Measurements from ENCODE around the gene SEC16A.
A peak's percentile ranks its signal among the peaks of the same experiment; 100 is the strongest.

SEC16A gene

GRCh38 chr9:136485049-136486045, 2.5 kb upstream of the SEC16A start:
- TF ChIP-seq CTCF (IDR thresholded peaks at IDR 0.05; ENCODE audit: insufficient read depth, low read length), result peak; percentile 89
- TF ChIP-seq POLR2AphosphoS5 (IDR thresholded peaks at IDR 0.05; ENCODE audit: low read depth), result no peak
- no peak for TF ChIP-seq SPI1 (IDR thresholded peaks at IDR 0.05; ENCODE audit: borderline replicate concordance, low read depth)
- H3K27ac ChIP-seq (replicated peaks), result no peak overlapping the region
- no peaks in the 10 kb centered on the region for H3K27me3 ChIP-seq (ENCODE audit: insufficient read depth, poor library complexity, severe bottlenecking)
- no peak overlapping the region for H3K4me3 ChIP-seq (replicated peaks; ENCODE audit: insufficient read depth, low read length)
- DNase-seq (ENCODE audit: low read depth in 1 of 2, low spot score in 1 of 2), result peak; percentile 41 to 83

- DNase-seq (ENCODE audit: low read depth in 1 of 2, low spot score in 1 of 2), result no peak
- no peaks in the 10 kb centered on the region for H3K27me3 ChIP-seq (ENCODE audit: insufficient read depth, poor library complexity, severe bottlenecking)
- no peak for TF ChIP-seq CTCF (IDR thresholded peaks at IDR 0.05; ENCODE audit: insufficient read depth, low read length)
- TF ChIP-seq GABPA (IDR thresholded peaks at IDR 0.05; ENCODE audit: low read depth), result no peak
- no peak for TF ChIP-seq REST (IDR thresholded peaks at IDR 0.05; ENCODE audit: insufficient replicate concordance, low read depth)
- no peak for TF ChIP-seq SPI1 (IDR thresholded peaks at IDR 0.05; ENCODE audit: borderline replicate concordance, low read depth)
- TF ChIP-seq POLR2AphosphoS5 (IDR thresholded peaks at IDR 0.05; ENCODE audit: low read depth), result no peak
- peak overlapping the region; percentile 55 for H3K4me3 ChIP-seq (replicated peaks; ENCODE audit: insufficient read depth, low read length)
- peak overlapping the region; percentile 9; the same call in 1 of the 2 replicates for H3K27ac ChIP-seq (replicated peaks)
Observed at GRCh38 chr9:136484153-136485048, 1.6 kb upstream of the SEC16A start.

- DNase-seq (ENCODE audit: low read depth in 1 of 2, low spot score in 1 of 2), result peak; percentile 59 to 86
- peak overlapping the region; percentile 55 for H3K4me3 ChIP-seq (replicated peaks; ENCODE audit: insufficient read depth, low read length)
- H3K27ac ChIP-seq (replicated peaks), result peak overlapping the region; percentile 99
- TF ChIP-seq REST (IDR thresholded peaks at IDR 0.05; ENCODE audit: insufficient replicate concordance, low read depth) (peak; percentile 58), CTCF (IDR thresholded peaks at IDR 0.05; ENCODE audit: insufficient read depth, low read length) (no peak), POLR2AphosphoS5 (IDR thresholded peaks at IDR 0.05; ENCODE audit: low read depth) (peak; percentile 68)
- no peaks in the 10 kb centered on the region for H3K27me3 ChIP-seq (ENCODE audit: insufficient read depth, poor library complexity, severe bottlenecking)
Observed at GRCh38 chr9:136483589-136484152, 831 bp upstream of the SEC16A start.
